Ascending aorta (tissue), 2 donors: ENCODE results near the gene ASCC1. TPM values are rescaled to one million over a fixed set of nuclear protein-coding genes. Genes with fewer than 3 reads are reported as not detected.

Experiments
- DNase-seq, 2 donors: peaks; one replicate each; pipeline ENCODE4 v3.0.0-alpha.2; 2019; ENCODE audit warnings: low spot score in 2 of 2
- H3K27ac ChIP-seq, 2 donors: fragments of 200-600 bp; sonication (generic); one replicate each; pipeline ENCODE4 v1.5.1; 2016 to 2017; ENCODE audit warnings: mild to moderate bottlenecking in 1 of 2
- H3K27me3 ChIP-seq: fragments of 200-600 bp; sonication (generic); one replicate; pipeline ENCODE4 v1.5.1; 2017
- H3K36me3 ChIP-seq, 2 donors: fragments of 200-600 bp; sonication (generic); one replicate each; pipeline ENCODE4 v1.5.1; 2016
- H3K4me1 ChIP-seq, 2 donors: fragments of 200-600 bp; sonication (generic); one replicate each; pipeline ENCODE4 v1.5.1; 2016 to 2017; ENCODE audit warnings: mild to moderate bottlenecking in 1 of 2
- H3K4me3 ChIP-seq, 2 donors: fragments of 200-600 bp; sonication (generic); one replicate each; pipeline ENCODE4 v1.5.1; 2016 to 2017; ENCODE audit warnings: mild to moderate bottlenecking in 1 of 2
- H3K9me3 ChIP-seq, 2 donors: fragments of 200-600 bp; sonication (generic); one replicate each; pipeline ENCODE4 v1.5.1; 2016
- CTCF ChIP-seq, 3 experiments: fragments of 200-600 bp in 2 of 3; fragments of 450-650 bp in 1 of 3; sonication (generic) in 2 of 3; IDR thresholded peaks; one replicate each; pipeline ENCODE4 v1.5.1; 2016 to 2019; ENCODE audit warnings: antibody characterized with exemption in 3 of 3, mild to moderate bottlenecking in 1 of 3, moderate library complexity in 1 of 3
- intact Hi-C: fragments of 100-400 bp; cut with DNase I; formaldehyde crosslinking; loops from one replicate; pipeline ENCODE4 v1.15.1; 2023
- total RNA-seq: library from RNA; depleted of rRNA; stranded (reverse); fragments of >200 nt; gene quantifications from one replicate; pipeline ENCODE4 v1.1.0, GENCODE V29; 2016

Gene ASCC1
- total RNA-seq, 1 donor from 2014 or later = 5.5 TPM

- no peak for TF ChIP-seq CTCF (IDR thresholded peaks at IDR 0.05)
- H3K9me3 ChIP-seq = no peaks in the 10 kb centered on the region
- no peaks in the 10 kb centered on the region for H3K36me3 ChIP-seq
- H3K4me1 ChIP-seq = no peaks in the 10 kb centered on the region
- no peak overlapping the region for H3K4me3 ChIP-seq
- H3K27ac ChIP-seq = no peak overlapping the region
- H3K27me3 ChIP-seq = no peaks in the 10 kb centered on the region
- DNase-seq = no peak
- intact Hi-C loops = no loop called here
These were observed 162.4 kb downstream of the ASCC1 start for GRCh38 chr10:72053690-72054089.

DNA sequence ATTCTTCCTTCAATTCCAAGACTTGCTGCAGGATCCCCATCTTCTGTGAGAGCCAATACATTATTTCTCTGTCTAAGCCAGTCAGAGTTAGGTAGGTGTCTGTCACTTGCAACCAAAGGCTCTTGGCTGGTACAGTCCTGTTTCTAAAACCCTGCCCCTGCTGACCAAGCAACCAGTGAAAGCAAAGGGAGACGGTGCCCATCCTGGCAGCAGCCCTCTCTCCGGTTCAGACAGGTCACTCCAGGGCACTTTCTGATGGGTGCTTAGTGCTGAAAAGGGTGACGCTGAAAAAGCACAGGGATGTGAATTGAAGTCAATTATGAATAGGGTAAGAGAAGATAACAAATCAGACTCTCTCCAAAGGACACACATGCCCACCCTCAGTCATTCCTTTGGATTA lies 165.2 kb downstream of the ASCC1 start:
- H3K4me3 ChIP-seq = no peak overlapping the region
- TF ChIP-seq CTCF (IDR thresholded peaks at IDR 0.05) = no peak
- DNase-seq = no peak
- H3K27ac ChIP-seq = no peak overlapping the region
- intact Hi-C loops = no loop called here
- H3K27me3 ChIP-seq = no peaks in the 10 kb centered on the region
- H3K36me3 ChIP-seq = no peaks in the 10 kb centered on the region
- H3K9me3 ChIP-seq = no peaks in the 10 kb centered on the region
- H3K4me1 ChIP-seq = no peaks in the 10 kb centered on the region

- no peaks in the 10 kb centered on the region for H3K9me3 ChIP-seq
- no peak for DNase-seq
- no peak overlapping the region for H3K27ac ChIP-seq
- TF ChIP-seq CTCF (IDR thresholded peaks at IDR 0.05) = no peak
- intact Hi-C loops = loop anchor here (2.0 to 10.0 kb wide), 2 partner anchors 287 to 735 kb away; partner anchors contain the start of gene SLC29A3
- peaks cover 0 to under 1% of the 10 kb centered on the region in 2 donors for H3K4me1 ChIP-seq
- H3K4me3 ChIP-seq = no peak overlapping the region
- no peaks in the 10 kb centered on the region for H3K36me3 ChIP-seq
- H3K27me3 ChIP-seq = no peaks in the 10 kb centered on the region
These were observed 165.9 kb downstream of the ASCC1 start for GRCh38 chr10:72049969-72050781.

DNA sequence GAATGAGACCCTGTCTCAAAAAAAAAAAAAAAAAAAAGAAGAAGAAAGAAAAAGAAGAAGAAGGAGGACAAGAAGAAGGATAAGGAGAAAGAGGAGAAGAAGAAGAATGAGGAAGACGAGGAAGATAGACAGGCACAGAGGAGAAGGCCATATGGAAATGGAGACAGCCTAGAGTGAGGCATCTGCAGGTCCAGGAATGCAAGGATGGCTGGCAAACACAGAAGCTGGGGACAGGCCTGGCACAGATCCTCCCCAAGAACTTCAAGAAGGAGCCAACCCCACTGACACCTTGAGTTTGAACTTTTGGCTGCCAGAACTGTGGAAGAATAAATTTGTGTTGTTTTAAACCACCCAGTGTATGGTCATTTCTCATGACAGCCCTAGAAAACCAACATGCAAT lies 166.6 kb downstream of the ASCC1 start:
- no peaks in the 10 kb centered on the region for H3K27me3 ChIP-seq
- H3K9me3 ChIP-seq = no peaks in the 10 kb centered on the region
- H3K36me3 ChIP-seq = no peaks in the 10 kb centered on the region
- H3K27ac ChIP-seq = no peak overlapping the region
- TF ChIP-seq CTCF (IDR thresholded peaks at IDR 0.05) = no peak
- H3K4me1 ChIP-seq = peaks cover 0 to 5% of the 10 kb centered on the region in 2 donors
- intact Hi-C loops = loop anchor here (2.0 to 10.0 kb wide), 2 partner anchors 287 to 735 kb away; partner anchors contain the start of gene SLC29A3
- no peak overlapping the region for H3K4me3 ChIP-seq
- DNase-seq = no peak

DNA sequence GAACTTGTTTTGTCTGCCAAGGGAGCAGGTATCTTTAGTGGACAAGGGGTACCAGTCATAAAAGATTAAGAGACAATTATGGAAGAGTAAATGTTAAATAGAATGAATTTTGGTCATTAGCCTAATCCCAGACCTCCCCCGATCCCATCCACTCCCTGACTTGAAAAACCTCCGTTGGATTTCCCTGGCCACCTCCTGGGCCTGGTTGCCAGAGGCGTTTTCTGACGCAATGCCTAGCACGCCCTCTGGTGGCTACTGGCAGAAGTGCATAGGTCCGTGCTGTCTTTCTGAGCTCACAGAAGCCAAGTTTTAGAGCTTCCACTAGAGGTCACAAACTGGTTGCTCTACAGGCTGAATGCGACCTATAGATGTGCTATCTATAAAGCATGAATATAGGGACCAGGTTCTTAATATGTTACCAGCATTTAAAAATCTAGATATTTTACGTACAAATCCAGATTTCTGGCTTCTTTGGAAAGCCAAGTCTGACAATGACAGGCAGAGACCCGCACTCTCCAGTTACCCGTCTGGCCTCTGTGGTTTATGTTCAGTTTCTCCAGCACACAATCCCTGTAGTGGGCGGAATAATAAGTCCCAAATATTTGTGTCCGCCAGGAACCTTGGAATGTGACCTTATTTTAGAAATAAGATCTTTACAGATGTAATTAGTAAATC lies 167.5 kb downstream of the ASCC1 start:
- intact Hi-C loops = loop anchor here (1.0 to 10.0 kb wide), 4 partner anchors 92 to 734 kb away; partner anchors contain the start of gene SLC29A3
- no peaks in the 10 kb centered on the region for H3K27me3 ChIP-seq
- DNase-seq = peak; percentile 57 to 93
- H3K4me3 ChIP-seq = no peak overlapping the region
- H3K27ac ChIP-seq = no peak overlapping the region
- TF ChIP-seq CTCF (IDR thresholded peaks at IDR 0.05) = peak; percentile 98 to 99 (median 98)
- peaks cover 0 to 5% of the 10 kb centered on the region in 2 donors for H3K4me1 ChIP-seq
- H3K36me3 ChIP-seq = no peaks in the 10 kb centered on the region
- no peaks in the 10 kb centered on the region for H3K9me3 ChIP-seq

Other genes starting within 250 kb of the ASCC1 start
- gene SPOCK2, start 127.7 kb downstream of the ASCC1 start, total RNA-seq = 9.7 TPM
- 22.8 TPM for gene ANAPC16, start 264 bp downstream of the ASCC1 start, total RNA-seq
- 394 TPM for gene DDIT4, start 57.6 kb upstream of the ASCC1 start, total RNA-seq
- 46.1 TPM for gene DNAJB12, start 138.6 kb upstream of the ASCC1 start, total RNA-seq